ENCODE results near the gene KRTCAP3.

GRCh38 chr2:27420996-27421395, 21.2 kb upstream of the KRTCAP3 start:
- TF ChIP-seq SUZ12 (IDR thresholded peaks at IDR 0.05; ENCODE audit: low read length) = no peak
- TF ChIP-seq POLR2A (IDR thresholded peaks at IDR 0.05; ENCODE audit: control extremely low read depth in 1 of 2, low read depth in 2 of 2, low read length in 2 of 2) = no peak
- TF ChIP-seq EZH2 (IDR thresholded peaks at IDR 0.05; ENCODE audit: low read depth, low read length, severe bottlenecking) = no peak
- no peak for TF ChIP-seq TAF1 (IDR thresholded peaks at IDR 0.05; ENCODE audit: low read depth, low read length)
- no peak for TF ChIP-seq RAD21 (IDR thresholded peaks at IDR 0.05 in 1 of 2, conservative IDR thresholded peaks at IDR 0.05 in 1 of 2; ENCODE audit: low read depth in 2 of 2, low read length in 2 of 2)
- TF ChIP-seq, protein P1, sequence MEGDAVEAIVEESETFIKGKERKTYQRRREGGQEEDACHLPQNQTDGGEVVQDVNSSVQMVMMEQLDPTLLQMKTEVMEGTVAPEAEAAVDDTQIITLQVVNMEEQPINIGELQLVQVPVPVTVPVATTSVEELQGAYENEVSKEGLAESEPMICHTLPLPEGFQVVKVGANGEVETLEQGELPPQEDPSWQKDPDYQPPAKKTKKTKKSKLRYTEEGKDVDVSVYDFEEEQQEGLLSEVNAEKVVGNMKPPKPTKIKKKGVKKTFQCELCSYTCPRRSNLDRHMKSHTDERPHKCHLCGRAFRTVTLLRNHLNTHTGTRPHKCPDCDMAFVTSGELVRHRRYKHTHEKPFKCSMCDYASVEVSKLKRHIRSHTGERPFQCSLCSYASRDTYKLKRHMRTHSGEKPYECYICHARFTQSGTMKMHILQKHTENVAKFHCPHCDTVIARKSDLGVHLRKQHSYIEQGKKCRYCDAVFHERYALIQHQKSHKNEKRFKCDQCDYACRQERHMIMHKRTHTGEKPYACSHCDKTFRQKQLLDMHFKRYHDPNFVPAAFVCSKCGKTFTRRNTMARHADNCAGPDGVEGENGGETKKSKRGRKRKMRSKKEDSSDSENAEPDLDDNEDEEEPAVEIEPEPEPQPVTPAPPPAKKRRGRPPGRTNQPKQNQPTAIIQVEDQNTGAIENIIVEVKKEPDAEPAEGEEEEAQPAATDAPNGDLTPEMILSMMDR (IDR thresholded peaks at IDR 0.05; ENCODE audit: control extremely low read depth in 1 of 3, insufficient read depth in 1 of 3, low read depth in 1 of 3, low read length in 3 of 3) = no peak
- no peak for TF ChIP-seq SRF (IDR thresholded peaks at IDR 0.05; ENCODE audit: low read depth, low read length)
- TF ChIP-seq FOSL1 (IDR thresholded peaks at IDR 0.05; ENCODE audit: insufficient read depth, low read depth, low read length) = no peak
- TF ChIP-seq EP300 (IDR thresholded peaks at IDR 0.05; ENCODE audit: borderline replicate concordance in 1 of 2, low read depth in 2 of 2, low read length in 2 of 2) = no peak
- no peak for TF ChIP-seq PHF8 (conservative IDR thresholded peaks at IDR 0.05; ENCODE audit: low read depth, low read length)
- no peak for TF ChIP-seq GABPA (IDR thresholded peaks at IDR 0.05; ENCODE audit: borderline replicate concordance, insufficient read depth, low read length)
- no peak for TF ChIP-seq SP2 (IDR thresholded peaks at IDR 0.05; ENCODE audit: low read length)
- TF ChIP-seq USF2 (IDR thresholded peaks at IDR 0.05; ENCODE audit: low read length) = no peak
- TF ChIP-seq GTF2F1 (IDR thresholded peaks at IDR 0.05; ENCODE audit: borderline replicate concordance, low read depth, low read length) = no peak
